Ovary (tissue), 3 donors: ENCODE results near the gene PTMA.

Source experiments
- EP300 ChIP-seq: sonication (generic); formaldehyde crosslinking; IDR thresholded peaks from one replicate; pipeline ENCODE4 v1.6.1; 2017; ENCODE audit warnings: antibody characterized with exemption
- POLR2A ChIP-seq: fragments of 450-650 bp; IDR thresholded peaks from one replicate; pipeline ENCODE4 v1.6.1; 2017; ENCODE audit warnings: antibody characterized with exemption, mild to moderate bottlenecking, moderate library complexity
- TF ChIP-seq, protein P1 (sequence below), 3 donors: fragments of 450-650 bp in 2 of 3; fragments of 200-600 bp in 1 of 3; IDR thresholded peaks; one replicate each; pipeline versions ENCODE4 v1.5.1 to v1.8.0; 2016 to 2022; ENCODE audit warnings: antibody characterized with exemption in 3 of 3, mild to moderate bottlenecking in 1 of 3
- donor health status: DM: no; HTN: no; CAD: no.

DNA sequence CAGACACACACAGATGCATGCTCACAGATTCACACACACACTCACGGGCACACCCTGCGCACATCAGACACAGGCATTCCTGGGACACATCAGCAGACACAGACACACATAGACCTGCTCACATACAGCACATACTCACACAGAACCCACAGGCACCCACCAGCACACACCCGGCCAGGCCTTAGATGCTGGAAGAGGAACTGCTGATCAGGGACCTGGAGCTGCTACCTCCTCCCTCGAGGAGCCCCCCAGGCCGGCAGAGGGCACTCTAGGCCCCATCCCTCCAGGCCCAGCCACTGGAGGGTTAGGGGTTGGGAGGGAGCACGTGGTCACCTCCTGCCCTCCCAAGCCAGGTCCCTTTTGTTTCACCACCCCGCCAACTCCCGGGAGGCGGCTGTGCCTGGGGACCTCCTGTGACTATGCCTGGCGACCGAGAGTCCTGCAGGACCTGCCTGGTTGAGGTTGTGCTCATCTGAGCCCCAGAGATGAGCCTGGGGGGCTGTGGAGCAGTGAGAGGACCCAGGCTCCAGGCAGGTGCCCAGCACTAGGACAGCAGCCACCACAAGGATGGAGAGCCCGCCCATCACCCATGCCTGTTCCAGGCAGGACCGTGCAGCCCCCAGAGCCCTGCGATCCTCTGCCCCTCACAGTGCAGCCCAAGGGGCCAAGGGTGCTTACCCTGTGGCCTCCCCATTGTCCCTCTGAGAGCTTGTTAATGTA, 21.0 kb upstream of the PTMA start:
- no peak for TF ChIP-seq POLR2A
- TF ChIP-seq, protein P1, sequence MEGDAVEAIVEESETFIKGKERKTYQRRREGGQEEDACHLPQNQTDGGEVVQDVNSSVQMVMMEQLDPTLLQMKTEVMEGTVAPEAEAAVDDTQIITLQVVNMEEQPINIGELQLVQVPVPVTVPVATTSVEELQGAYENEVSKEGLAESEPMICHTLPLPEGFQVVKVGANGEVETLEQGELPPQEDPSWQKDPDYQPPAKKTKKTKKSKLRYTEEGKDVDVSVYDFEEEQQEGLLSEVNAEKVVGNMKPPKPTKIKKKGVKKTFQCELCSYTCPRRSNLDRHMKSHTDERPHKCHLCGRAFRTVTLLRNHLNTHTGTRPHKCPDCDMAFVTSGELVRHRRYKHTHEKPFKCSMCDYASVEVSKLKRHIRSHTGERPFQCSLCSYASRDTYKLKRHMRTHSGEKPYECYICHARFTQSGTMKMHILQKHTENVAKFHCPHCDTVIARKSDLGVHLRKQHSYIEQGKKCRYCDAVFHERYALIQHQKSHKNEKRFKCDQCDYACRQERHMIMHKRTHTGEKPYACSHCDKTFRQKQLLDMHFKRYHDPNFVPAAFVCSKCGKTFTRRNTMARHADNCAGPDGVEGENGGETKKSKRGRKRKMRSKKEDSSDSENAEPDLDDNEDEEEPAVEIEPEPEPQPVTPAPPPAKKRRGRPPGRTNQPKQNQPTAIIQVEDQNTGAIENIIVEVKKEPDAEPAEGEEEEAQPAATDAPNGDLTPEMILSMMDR (IDR thresholded peaks at IDR 0.05): peak in 1 of 3 donors; percentile 32
- TF ChIP-seq EP300: no peak
